Measurements from ENCODE around the gene SDF2L1. TPM values are rescaled to one million over a fixed set of nuclear protein-coding genes. Genes with fewer than 3 reads are reported as not detected.
"Not testable (repeated sequence)": the region's sequence is repeated elsewhere in the genome, so short reads cannot be mapped to it uniquely, and the experiment has no call there.

The SDF2L1 gene
- polyA plus RNA-seq, 4 donors = 12.8 to 25.2 (median 22.0) TPM

DNA sequence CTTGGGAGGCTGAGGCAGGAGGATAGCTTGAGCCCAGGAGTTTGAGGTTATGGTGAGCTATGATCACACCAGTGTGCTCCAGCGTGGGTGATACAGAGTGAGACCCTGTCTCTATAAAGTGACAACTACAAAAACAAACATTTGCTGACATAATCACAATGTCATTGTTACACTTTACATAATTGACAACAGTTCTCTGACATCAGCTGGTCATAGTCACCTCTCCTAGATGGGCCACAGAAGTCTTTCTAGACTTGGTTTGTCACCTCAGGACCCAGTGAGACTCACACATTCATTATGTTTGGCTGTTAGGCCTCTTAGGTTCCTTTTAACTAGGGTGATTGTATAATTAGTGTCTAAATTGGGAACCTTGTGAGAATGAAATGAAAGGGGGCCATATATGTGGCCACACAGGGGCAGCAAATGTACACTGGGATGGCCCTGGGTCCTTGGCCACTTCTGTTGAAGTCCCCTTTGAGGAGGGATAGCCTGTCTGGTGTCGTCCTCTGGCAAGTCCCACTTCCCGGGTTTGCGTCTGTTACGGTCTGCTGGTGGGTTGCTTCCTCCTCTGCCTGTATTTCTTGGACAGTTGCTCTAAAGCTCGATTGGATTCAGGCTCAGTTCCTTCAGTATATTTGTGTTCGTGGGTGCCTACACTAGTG is 17.9 kb downstream of the SDF2L1 start:
- DNase-seq (ENCODE audit: low read depth in 4 of 4, low spot score in 2 of 4) = no peak

DNA sequence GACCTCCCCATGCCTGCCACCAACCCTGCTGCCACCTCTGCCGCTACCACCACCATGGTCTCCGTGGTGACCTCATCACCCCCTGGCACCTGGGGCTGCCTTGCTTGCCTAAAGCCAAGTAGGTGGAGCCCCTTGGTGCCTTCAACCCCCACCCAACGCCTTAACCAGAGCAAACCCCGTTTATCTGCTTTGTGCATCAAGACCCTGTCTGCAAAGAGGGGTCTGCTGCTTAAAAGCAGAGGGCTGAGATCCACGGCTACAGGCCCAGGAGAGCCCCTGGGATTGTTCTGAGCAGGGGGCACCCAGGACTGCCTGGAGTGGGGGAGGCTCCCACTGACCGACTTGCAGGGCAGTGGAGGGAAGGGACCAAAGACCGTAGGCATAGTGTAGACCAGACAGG is 18.8 kb downstream of the SDF2L1 start:
- DNase-seq (ENCODE audit: low read depth in 4 of 4, low spot score in 2 of 4) = no peak

DNA sequence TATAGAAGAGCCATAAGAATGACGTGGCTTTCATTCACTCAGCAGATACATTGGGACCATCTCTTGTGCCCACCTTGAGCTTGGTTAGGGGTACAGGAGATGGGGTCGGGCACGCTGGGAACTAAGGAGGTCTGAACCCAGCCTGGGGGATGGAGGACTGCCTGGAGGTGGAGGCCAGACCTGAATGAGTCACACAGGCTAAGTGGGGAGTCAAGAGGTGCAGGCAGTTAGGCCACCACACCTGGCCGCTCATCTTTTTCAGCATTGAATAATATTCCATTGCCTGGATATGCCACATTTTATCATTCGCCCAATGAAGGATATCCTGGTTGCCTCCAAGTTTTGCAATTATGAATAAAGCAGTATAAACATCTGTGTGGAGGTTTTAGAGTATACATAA is 19.9 kb downstream of the SDF2L1 start:
- DNase-seq (ENCODE audit: low read depth in 4 of 4, low spot score in 2 of 4) = no peak

DNA sequence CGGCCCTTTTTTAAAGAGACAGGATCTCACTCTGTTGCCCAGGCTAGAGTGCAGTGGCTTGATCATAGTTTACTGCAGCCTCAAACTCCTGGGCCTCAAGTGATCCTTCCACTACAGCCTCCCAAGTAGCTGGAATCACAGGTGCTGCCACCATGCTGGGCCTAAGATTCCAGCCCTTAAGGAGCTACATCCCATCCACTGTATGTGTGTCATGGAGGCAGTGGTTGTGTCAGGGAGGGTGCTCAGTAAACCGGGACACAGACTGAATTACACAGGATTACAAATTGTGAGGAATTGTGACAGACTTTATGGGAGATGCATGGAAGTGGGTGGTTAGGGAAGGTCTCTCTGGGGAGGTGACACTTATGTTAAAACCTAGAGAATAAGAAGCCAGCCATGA is 21.6 kb downstream of the SDF2L1 start:
- no peak for DNase-seq (ENCODE audit: low read depth in 4 of 4, low spot score in 2 of 4)

DNA sequence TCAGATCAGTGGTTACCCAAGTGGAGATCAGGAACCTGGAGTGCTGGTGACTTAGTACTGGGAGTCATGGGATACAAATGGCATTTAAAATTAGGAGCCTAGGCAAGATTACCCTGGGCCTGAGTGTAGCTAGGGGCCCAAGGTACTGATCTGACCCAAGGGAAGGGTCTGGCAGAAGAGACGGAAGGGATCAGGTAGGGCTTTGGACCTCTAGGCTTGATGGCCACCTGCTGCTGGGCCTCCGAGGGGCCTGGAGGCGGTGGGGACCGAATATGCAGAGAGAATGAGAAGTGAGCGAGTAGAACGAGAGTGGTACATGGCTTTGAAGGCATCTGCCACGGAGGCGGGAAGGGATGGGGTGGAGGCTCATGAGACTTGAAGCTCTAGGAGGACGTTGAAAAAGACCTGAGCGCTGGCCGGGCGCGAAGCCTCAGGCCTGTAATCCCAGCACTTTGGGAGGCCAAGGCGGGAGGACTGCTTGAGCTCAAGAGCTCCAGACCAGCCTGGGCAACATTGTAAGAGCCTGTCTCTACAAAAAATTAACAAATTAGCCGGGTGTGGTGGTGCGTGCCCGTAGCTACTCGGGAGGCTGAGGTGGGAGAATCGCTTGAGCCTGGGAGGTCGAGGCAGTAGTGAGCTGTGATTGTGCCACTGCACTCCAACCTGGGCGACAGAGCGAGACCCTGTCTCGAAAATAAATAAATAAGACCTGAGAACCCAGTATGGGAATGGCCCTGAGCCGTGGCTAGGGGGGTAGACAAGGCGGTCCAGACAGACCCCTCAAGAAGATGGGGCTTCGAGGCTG is 23.1 kb downstream of the SDF2L1 start:
- no peak for DNase-seq (ENCODE audit: low read depth in 4 of 4, low spot score in 2 of 4)

DNA sequence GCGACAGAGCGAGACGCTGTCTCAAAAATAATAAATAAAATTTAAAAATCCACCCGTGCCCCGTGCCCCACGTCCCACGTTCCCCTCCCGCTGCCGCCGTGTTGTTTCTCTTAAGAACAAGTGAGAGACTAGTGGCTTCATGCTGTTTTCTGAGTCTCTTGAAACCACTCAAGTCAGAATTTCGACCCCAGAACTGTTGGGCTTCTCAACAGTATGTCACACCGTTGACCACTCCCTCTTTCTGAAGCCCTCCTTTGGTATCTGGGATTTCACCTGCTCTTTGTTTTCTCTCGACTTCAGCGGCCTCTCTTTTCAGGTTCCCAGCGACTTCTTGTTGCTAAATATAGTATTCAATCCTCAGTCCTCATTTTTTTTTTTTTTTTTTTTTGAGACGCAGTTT is 24.7 kb downstream of the SDF2L1 start:
- DNase-seq (ENCODE audit: low read depth in 4 of 4, low spot score in 2 of 4) = no peak

DNA sequence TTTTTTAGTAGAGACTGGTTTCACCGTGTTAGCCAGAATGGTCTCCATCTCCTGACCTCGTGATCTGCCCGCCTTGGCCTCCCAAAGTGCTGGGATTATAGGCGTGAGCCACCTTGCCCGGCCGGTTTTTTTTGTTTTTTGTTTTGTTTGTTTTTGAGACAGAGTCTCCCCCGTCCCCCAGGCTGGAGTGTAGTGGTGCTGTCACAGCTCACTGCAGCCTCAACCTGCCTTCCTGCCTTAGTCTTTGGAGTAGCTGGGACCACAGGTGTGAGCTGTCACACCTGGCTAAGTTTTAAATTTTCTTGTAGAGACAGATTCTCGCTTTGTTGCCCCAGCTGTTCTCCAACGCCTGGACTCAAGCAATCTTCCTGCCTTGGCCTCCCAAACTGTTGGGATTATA is 26.9 kb downstream of the SDF2L1 start:
- no peak for DNase-seq (ENCODE audit: low read depth in 4 of 4, low spot score in 2 of 4)

DNA sequence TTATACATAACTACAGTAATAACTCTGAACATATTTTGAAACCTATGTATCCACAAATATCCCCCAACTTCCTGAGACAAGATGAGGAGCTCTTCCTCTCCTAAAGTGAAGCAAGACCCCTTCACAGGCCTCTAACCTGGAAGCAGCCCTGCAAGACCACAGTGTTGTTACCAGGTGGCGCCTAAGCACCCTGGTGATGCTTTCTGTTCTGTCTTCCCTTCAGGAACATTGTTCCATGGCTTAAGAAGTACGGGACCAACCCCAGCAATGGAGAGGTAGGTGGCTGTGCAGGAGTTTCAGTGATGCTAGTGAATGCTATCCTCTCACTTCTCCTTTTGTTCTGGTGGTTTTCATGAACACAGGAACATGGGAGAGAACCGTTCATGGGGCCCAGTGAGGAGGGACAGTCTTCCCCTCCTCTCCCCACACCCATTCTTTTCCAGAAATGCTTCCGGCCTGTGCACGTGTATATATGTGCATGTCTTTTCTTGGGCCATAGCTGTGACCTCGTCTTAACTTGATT is 30.1 kb downstream of the SDF2L1 start:
- no peak for DNase-seq (ENCODE audit: low read depth in 4 of 4, low spot score in 2 of 4)

DNA sequence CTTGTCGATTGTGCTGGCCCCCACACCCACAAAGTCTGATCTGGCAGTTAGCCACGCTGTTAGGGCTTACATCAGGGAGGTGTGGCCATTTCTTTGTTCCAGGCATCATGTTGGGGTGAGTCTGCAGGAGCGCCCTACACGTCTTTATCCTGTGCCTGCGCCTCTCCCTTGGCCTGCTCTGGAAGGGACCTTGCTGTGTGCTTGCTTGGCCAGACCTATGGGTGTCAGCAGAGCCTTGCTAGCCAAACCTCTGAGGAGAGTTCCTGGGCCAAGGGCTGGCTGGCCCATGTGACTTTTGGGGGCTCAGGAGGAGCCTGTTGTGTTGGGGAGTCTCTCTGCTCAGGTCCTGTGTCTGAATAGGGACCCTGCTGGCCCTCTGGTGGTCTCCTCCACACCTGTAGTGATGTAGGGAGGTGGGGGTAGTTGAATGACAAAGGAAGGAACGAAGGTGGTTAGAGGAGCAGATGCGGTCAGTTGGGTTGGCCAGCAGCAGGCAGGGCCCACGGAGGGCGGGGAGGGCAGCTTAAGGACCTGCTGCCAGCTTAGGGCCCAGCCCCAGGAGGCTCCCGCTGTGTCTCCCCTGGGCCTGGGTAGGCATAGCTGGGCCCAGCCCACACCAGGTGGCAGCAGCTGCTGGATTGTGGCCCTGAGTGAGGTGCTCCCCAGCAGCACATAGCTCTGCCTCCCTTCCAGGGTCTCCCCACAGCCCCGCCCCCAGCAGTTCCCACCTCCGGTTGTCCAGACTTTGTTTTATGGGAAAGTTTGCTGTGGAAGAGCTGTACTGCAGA is 31.6 kb downstream of the SDF2L1 start:
- DNase-seq (ENCODE audit: low read depth in 4 of 4, low spot score in 2 of 4) = no peak

DNA sequence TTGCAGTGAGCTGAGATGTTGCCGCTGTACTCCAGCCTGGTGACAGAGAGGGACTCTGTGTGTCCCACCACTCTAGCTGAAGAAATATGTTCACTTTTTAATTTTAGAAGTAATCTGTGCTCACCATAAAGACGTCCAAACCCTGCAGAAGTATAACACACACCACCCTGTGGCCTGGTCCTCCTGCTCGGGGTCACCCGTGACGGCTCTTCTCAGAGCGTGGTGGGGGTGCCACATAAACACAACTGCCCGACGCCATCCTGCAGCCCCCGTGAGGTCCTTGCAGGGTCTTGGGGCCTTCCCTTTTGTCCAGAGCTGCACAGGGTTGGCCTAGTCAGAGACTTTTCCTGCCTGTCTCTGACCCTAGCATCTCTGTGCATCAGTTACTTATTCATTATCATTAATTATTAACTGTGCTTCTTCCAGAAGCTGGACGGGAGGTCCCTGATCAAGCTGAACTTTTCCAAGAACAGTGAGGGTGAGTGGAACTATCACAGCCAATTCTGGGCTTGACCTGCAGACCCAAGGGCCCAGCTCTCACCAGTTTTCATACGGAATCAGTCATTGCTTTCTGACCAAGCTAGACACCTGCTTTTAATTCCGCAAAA is 32.6 kb downstream of the SDF2L1 start:
- no peak for DNase-seq (ENCODE audit: low read depth in 4 of 4, low spot score in 2 of 4)

DNA sequence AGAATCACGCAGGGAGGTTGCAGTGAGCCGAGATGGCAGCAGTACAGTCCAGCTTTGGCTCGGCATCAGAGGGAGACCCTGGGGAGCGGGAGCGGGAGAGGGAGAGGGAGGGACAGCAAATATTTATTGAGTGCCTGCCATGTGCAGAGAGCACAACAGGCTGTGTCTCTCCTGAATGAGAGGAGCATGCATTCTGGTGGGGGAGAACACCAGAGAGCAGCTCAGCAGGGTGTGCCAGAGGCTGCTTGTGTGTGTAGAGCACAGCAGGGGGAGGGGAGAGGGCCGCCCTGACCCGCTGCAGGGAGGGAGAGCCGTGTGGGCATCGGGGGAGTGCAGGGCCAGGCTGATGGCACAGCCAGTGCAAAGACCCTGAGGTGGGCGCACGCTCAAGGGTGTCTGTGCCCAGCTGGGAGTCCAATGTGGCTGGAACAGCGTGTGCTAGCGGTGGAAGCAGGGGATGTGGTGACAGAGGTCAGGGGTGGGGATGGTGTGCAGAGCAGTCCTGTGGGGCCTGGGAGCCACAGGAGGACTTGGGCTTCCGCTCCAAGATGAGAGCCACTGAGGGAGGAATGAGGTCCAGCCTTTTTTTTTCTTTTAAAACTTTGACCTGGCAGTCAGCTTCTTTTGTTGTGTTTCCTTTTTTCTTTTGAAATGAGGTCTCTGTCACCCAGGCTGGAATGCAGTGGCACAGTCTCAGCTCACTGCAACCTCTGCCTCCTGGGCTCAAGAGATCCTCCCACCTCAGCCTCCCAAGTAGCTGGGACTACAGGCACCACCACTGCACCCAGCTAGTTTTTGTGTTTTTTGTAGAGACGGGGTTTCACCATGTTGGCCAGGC is 35.7 kb downstream of the SDF2L1 start:
- DNase-seq (ENCODE audit: low read depth in 4 of 4, low spot score in 2 of 4) = no peak

DNA sequence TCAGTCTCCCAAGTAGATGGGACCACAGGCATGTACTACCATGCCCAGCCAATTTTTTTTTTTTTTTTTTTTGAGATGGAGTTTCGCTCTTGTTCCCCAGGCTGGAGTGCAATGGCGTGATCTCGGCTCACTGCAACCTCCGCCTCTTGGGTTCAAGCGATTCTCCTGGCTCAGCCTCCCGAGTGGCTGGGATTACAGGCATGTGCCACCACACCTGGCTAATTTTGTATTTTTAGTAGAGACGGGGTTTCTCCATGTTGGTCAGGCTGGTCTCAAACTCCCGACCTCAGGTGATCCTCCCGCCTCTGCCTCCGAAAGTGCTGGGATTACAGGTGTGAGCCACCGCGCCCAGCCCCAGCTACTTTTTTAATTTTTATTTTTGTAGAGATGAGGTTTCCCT is 36.7 kb downstream of the SDF2L1 start:
- not testable (repeated sequence) for DNase-seq (ENCODE audit: low read depth in 4 of 4, low spot score in 2 of 4)

DNA sequence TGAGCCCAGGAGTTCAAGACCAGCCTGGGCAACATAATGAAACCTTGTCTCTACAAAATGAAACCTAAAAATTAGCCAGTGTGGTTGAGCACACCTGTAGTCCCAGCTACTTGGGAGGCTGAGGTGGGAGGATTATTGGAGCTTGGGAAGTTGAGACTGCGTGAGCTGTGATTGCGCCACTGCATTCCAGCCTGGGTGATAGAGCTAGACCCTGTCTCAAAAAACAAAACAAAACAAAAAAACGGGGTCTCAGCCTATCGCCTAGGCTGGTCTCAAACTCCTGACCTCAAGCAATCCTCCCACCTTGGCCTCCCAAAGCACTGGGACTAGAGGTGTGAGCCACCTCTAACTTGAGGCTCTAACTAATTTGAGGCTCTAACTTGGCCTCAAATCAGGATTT is 37.3 kb downstream of the SDF2L1 start:
- DNase-seq (ENCODE audit: low read depth in 4 of 4, low spot score in 2 of 4) = no peak

DNA sequence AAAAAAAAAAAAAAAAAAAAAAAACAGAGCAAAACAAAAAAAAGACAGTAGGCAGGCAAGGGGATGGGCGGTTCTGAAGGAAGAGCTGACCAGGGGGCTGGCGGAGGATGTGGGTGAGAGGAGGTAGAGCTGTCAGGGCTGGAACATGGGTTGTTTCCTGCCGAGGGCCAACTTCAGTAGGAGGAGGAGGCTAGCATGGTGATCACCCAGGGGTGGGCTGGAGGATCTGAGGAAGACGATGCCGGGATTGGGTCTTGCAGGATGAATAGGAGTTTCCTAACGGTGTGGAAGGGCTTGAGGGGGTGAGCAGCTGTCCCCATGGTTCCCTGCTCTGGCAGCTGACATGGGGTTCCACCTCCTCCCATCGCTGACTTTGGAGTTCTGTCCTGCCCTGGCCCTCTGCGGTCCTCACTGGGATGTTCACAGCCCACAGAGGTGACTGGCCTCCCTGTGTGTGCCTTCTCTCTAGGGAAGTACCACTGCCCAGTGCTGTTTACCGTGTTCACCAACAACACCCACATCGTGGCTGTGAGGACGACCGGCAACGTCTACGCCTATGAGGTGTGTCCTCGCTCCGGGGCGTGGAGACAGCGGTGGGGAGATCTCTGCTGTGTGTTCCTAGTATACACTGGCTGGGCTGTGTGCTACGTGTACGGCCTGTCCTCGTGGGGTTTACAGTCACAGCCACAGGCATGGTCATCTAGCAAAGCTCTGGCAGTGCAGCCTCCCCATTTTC is 38.9 kb downstream of the SDF2L1 start:
- DNase-seq (ENCODE audit: low read depth in 4 of 4, low spot score in 2 of 4) = no peak

DNA sequence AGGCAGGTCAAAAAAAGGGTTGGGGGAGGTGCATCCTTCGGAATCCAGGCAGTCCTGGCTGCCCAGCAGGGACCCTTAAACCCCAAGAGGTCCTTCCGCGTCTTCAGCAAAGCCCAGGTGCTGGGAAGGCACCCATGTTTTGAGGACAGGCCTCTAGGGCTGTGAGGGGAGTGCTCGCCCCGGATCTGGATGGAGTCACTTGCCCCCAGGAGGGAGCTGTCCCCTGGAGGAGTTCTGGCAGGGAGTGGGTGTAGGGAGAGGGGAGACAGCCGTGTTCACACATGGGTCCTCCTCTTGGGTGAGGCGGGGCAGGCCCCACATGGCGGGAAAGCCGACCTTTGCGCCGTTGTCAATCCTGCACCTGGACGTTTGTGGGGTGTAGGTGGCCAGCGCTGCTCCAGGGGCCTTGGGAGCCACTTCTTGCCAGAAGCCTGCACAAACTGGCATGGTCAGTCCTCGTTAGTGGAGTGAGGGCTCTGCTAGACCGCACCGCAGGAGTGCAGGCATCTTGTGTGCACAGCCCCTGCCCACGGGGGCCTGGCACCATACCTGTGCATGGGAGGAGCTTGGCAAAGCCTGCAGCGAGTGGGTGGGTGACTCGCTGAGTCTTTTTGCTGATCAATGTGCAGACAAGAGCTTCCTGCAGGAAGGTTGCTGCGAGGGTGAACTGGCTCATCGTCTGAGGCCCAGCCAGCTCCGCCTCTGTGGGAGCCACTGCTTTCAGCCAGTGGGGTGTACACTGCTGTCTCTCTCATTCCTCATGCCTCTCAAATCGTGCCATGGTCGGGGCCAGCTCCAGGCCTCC is 39.7 kb downstream of the SDF2L1 start:
- no peak for DNase-seq (ENCODE audit: low read depth in 4 of 4, low spot score in 2 of 4)

DNA sequence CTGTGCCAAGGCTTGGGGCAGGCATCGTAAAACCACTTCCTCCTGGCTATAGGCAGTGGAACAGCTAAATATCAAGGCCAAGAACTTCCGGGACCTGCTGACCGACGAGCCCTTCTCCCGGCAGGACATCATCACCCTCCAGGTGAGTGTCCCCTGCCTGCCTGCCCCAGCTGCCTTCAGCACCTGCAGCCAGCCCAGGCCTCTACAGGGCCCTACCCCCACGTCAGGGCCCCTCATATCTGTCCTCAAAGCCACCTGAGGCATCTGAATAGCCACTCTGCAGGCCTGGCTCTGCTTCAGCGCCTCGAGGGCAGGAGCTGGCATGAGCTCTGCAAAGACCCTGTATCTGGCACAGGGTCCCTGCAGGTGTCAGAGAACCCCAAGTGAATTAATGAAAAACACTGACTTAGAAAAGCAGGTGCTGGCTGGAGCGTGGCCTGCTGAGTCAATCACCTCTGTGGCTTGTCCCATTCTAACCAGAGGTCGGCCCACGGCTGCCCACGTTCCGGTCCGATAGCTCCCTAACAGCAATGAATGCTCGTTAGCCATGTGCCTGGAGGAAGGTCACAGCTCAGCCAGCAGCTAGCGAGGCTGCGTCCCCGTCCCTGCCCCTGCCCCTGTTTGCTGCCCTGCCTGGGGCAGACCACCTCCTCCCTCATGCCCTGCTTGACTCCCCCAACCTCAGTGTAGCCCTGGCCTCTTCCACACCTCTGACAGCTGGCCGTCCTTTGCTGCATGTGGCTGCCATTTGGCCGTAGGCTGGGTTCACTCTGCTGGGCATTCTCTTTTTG is 40.5 kb downstream of the SDF2L1 start:
- DNase-seq (ENCODE audit: low read depth in 4 of 4, low spot score in 2 of 4) = no peak

DNA sequence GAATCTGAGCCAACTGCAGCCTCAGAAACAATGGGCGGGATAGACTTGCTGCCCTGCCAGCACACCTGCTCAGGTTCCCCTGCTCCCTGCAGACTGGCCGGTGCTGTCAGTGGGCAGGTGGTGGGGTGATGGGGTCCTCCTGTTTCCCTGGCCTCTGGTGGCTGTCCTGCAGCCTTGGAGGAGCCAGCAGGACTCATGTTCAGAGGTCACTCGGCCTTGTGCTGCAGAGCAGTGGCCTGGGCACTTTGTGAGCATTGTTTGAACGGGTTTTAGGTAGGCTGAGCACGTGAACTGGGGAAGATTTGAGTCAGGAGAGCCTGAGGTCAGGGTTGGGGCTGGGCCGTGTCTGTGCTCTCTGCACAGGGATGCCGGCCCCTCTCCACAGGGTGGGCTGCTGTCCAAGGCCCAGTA is 41.3 kb downstream of the SDF2L1 start:
- DNase-seq (ENCODE audit: low read depth in 4 of 4, low spot score in 2 of 4) = no peak
